CD4-positive, alpha-beta T cell (primary cell): ENCODE measurements around the gene KCNAB3. TPM values are rescaled to one million over a fixed set of nuclear protein-coding genes. Genes with fewer than 3 reads are reported as not detected.
A peak's percentile ranks its signal among the peaks of the same experiment; 100 is the strongest.

Experiments used
- ATAC-seq: fragments of 200-7000 bp; cut with Tn5 transposase; one replicate; pipeline ENCODE4 v1.10.0; 2022; ENCODE audit warnings: mild to moderate bottlenecking; ENCODE audit not compliant: poor library complexity
- CTCF ChIA-PET: fragments of 350-600 bp; sonication (Branson Sonifier 250); formaldehyde crosslinking; loops from one replicate; lab custom pipeline; 2021; ENCODE audit warnings: antibody characterized with exemption, inconsistent platforms; lab: Charles Lee
- POLR2A ChIA-PET: fragments of 350-600 bp; sonication (Branson Sonifier 250); formaldehyde crosslinking; loops from one replicate; lab custom pipeline; 2021; ENCODE audit warnings: antibody characterized with exemption, inconsistent platforms; lab: Charles Lee
- DNase-seq, 14 experiments: peaks; one replicate each; pipeline ENCODE4 v3.0.0-alpha.2; 2013 to 2020; ENCODE audit warnings: mixed read lengths in 2 of 14
- H3K27ac ChIP-seq, 2 donors: one replicate each; pipeline versions ENCODE4 v1.5.1 to v1.7.0; 2013; ENCODE audit warnings: low read length in 2 of 2, low read depth in 1 of 2, mild to moderate bottlenecking in 1 of 2
- H3K27me3 ChIP-seq, 2 experiments: 1 replicate in 1 of 2; 2 replicates in 1 of 2; pipeline versions ENCODE4 v1.6.1 to v1.7.0; 2013; ENCODE audit warnings: low read length in 2 of 2, control low read depth in 1 of 2, mild to moderate bottlenecking in 1 of 2, moderate library complexity in 1 of 2; ENCODE audit not compliant: insufficient read depth in 2 of 2, control insufficient read depth in 1 of 2
- H3K36me3 ChIP-seq: one replicate; pipeline ENCODE4 v1.6.1; 2013; ENCODE audit warnings: low read length, control low read depth; ENCODE audit not compliant: insufficient read depth
- H3K4me1 ChIP-seq: one replicate; pipeline ENCODE4 v1.6.1; 2013; ENCODE audit warnings: low read length, control low read depth; ENCODE audit not compliant: insufficient read depth
- H3K4me3 ChIP-seq: one replicate; pipeline ENCODE4 v1.5.1; 2013; ENCODE audit warnings: mild to moderate bottlenecking, low read length, moderate library complexity
- H3K9me3 ChIP-seq, 2 experiments: 1 replicate in 1 of 2; 2 replicates in 1 of 2; pipeline versions ENCODE4 v1.6.1 to v1.7.0; 2013; ENCODE audit warnings: low read length in 2 of 2, mild to moderate bottlenecking in 2 of 2, control low read depth in 1 of 2, moderate library complexity in 1 of 2; ENCODE audit not compliant: control insufficient read depth in 1 of 2, insufficient read depth in 1 of 2
- H3K27ac Mint-ChIP-seq: one replicate; pipeline ENCODE4 v1.8.0; 2020; ENCODE audit warnings: mixed read lengths
- H3K27me3 Mint-ChIP-seq: one replicate; pipeline ENCODE4 v1.8.0; 2021; ENCODE audit warnings: mixed read lengths
- H3K36me3 Mint-ChIP-seq: one replicate; pipeline ENCODE4 v1.8.0; 2021; ENCODE audit warnings: low read depth, mixed read lengths
- H3K4me1 Mint-ChIP-seq: one replicate; pipeline ENCODE4 v1.8.0; 2021; ENCODE audit warnings: low read depth, mixed read lengths
- H3K4me3 Mint-ChIP-seq: one replicate; pipeline ENCODE4 v1.8.0; 2020; ENCODE audit warnings: mild to moderate bottlenecking, mixed read lengths
- H3K9me3 Mint-ChIP-seq: one replicate; pipeline ENCODE4 v1.8.0; 2020; ENCODE audit warnings: mixed read lengths
- CTCF ChIP-seq: fragments of 200-600 bp; IDR thresholded peaks from one replicate; pipeline ENCODE4 v1.8.0; 2022; ENCODE audit warnings: antibody characterized with exemption, mild to moderate bottlenecking
- intact Hi-C, 2 experiments: fragments of 100-400 bp; cut with DNase I in 1 of 2; cut with micrococcal nuclease in 1 of 2; formaldehyde crosslinking; loops; one replicate each; pipeline versions ENCODE4 v1.15.1 to v1.9.0; 2023 to 2025; cut with DNase I, micrococcal nuclease
- total RNA-seq, 174 experiments: library from RNA in 2 of 174; stranded (reverse) in 2 of 174; gene quantifications; one replicate each; pipeline ENCODE4 v1.2.3 and lab custom pipeline; 2021 to 2026

Gene KCNAB3
- total RNA-seq, 2 experiments from 2014 or later, result 7.1 to 8.2 TPM

DNA sequence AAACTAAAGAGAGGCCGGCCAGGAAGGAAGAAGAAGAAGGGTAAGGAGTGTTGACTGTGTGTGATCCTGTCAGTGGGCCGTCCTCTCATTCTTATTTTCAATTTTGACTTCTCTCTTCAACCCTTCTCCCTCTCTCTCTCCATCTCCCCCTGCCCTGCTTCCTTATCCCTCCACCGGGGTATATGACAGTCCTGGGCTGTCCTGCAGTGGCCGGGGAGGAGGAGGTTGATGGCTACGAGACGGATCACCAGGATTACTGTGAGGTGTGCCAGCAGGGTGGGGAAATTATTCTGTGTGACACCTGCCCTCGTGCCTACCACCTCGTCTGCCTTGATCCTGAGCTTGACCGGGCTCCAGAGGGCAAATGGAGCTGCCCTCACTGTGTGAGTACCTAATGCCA is 35.4 kb downstream of the KCNAB3 start:
- TF ChIP-seq CTCF, result no peak
- H3K36me3 Mint-ChIP-seq, result peaks cover 63% of the 10 kb centered on the region
- no peaks in the 10 kb centered on the region for H3K9me3 Mint-ChIP-seq
- DNase-seq (no peak), ATAC-seq (no peak)
- H3K27ac Mint-ChIP-seq, result no peak overlapping the region
- no peak overlapping the region for H3K4me3 Mint-ChIP-seq
- no peak overlapping the region for H3K27ac ChIP-seq
- H3K9me3 ChIP-seq, result no peaks in the 10 kb centered on the region
- H3K4me3 ChIP-seq, result no peak overlapping the region
- intact Hi-C loops, result loop anchor here in 1 of 2 experiments (5.0 kb wide), 1 partner anchor 72 kb away; no protein-coding TSS in a partner anchor
- no peaks in the 10 kb centered on the region for H3K27me3 ChIP-seq
- H3K4me1 Mint-ChIP-seq, result peaks cover 12% of the 10 kb centered on the region
- peaks cover 11% of the 10 kb centered on the region for H3K4me1 ChIP-seq
- no peaks in the 10 kb centered on the region for H3K27me3 Mint-ChIP-seq
- CTCF ChIA-PET, result no interaction called here
- H3K36me3 ChIP-seq, result peaks cover 94% of the 10 kb centered on the region
- POLR2A ChIA-PET, result interaction anchor here (1.4 kb wide), 1 partner anchor 96 kb away, joined by 3 read pairs; no protein-coding TSS in a partner anchor

GRCh38 chr17:7893187-7893880 is 36.3 kb downstream of the KCNAB3 start:
- Histone ChIP-seq H3K4me3 (no peak overlapping the region), H3K9me3 (no peaks in the 10 kb centered on the region), H3K36me3 (peaks cover 85% of the 10 kb centered on the region), H3K4me1 (peaks cover 20% of the 10 kb centered on the region), H3K27me3 (no peaks in the 10 kb centered on the region), H3K27ac (no peak overlapping the region)
- H3K27me3 Mint-ChIP-seq, result no peaks in the 10 kb centered on the region
- ChIA-PET POLR2A (interaction anchor here (1.4 kb wide), 1 partner anchor 97 kb away, joined by 3 read pairs; no protein-coding TSS in a partner anchor), CTCF (no interaction called here)
- H3K9me3 Mint-ChIP-seq, result no peaks in the 10 kb centered on the region
- intact Hi-C loops, result loop anchor here in 1 of 2 experiments (5.0 kb wide), 1 partner anchor 71 kb away; no protein-coding TSS in a partner anchor
- H3K4me3 Mint-ChIP-seq, result no peak overlapping the region
- TF ChIP-seq CTCF, result no peak
- H3K27ac Mint-ChIP-seq, result no peak overlapping the region
- peaks cover 54% of the 10 kb centered on the region for H3K36me3 Mint-ChIP-seq
- no peak for DNase-seq
- ATAC-seq, result no peak
- peaks cover 12% of the 10 kb centered on the region for H3K4me1 Mint-ChIP-seq

DNA sequence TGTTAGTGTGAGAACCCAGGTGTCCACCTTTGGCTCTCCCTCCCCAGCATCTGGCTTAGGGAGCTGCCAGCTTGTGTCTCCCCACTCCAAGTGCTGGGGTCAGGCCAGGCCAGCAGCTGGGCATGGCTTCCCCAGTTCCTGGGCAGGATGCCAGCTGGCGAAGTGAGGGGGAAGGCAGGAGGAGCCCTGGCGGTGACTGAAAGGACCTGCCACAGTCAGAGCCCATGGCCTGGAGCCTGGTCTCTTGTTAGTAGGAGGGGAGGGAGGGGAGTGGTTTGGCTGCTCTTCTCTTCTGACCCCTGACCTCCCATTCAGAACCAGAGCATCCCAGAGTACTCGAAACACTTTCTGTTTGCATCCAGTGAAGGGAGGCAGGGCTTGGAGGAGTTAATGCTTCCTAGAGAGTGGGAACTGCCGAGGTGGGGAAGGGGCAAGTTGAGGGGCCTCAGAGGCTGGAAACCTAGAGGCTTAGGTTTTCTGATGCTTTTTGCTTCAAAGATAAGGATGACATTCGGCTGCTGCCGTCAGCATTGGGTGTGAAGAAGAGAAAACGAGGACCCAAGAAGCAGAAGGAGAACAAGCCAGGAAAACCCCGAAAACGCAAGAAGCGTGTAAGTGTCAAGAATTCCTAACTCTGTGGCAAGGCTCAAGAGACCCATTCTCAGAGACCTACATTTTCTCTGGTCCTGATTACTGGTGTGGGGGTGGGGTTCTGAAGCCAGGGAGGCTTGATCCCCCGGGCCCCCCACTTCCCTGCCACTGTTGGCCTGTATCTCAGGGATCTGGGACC is 40.3 kb downstream of the KCNAB3 start:
- Histone ChIP-seq H3K4me3 (no peak overlapping the region), H3K27me3 (no peaks in the 10 kb centered on the region), H3K27ac (peak overlapping the region; percentile 54 to 75), H3K9me3 (no peaks in the 10 kb centered on the region), H3K4me1 (peaks cover 43% of the 10 kb centered on the region), H3K36me3 (peaks cover 48% of the 10 kb centered on the region)
- intact Hi-C loops, result loop anchor here (2.0 to 5.0 kb wide), 3 partner anchors 23 to 43 kb away; partner anchors contain the start of genes CNTROB (in 1 of the 2) and TRAPPC1 (in 1 of the 2)
- H3K27ac Mint-ChIP-seq, result no peak overlapping the region
- ATAC-seq, result no peak
- peaks cover 6% of the 10 kb centered on the region for H3K4me1 Mint-ChIP-seq
- no peaks in the 10 kb centered on the region for H3K9me3 Mint-ChIP-seq
- DNase-seq, result peak in 10 of 14 experiments; percentile 13 to 73 (median 41)
- H3K27me3 Mint-ChIP-seq, result no peaks in the 10 kb centered on the region
- TF ChIP-seq CTCF, result peak; percentile 12
- CTCF ChIA-PET, result interaction anchor here (0.6 kb wide), 1 partner anchor 27 kb away, joined by 3 read pairs; no protein-coding TSS in a partner anchor
- no peak overlapping the region for H3K4me3 Mint-ChIP-seq
- POLR2A ChIA-PET, result interaction anchor here (0.7 kb wide), 1 partner anchor 27 kb away, joined by 3 read pairs; the partner anchor contains the start of gene RNF227
- peaks cover 15% of the 10 kb centered on the region for H3K36me3 Mint-ChIP-seq
